Upper lobe of left lung (tissue), 4 donors: ENCODE measurements around the gene TTC34.
"Not testable (repeated sequence)": the region's sequence is repeated elsewhere in the genome, so short reads cannot be mapped to it uniquely, and the experiment has no call there.

Source experiments
- EP300 ChIP-seq, 4 donors: sonication (generic); formaldehyde crosslinking; IDR thresholded peaks; one replicate each; pipeline ENCODE4 v1.5.1; 2017; ENCODE audit warnings: antibody characterized with exemption in 4 of 4, control low read depth in 2 of 4
- POLR2A ChIP-seq, 4 donors: fragments of 450-650 bp; IDR thresholded peaks; one replicate each; pipeline ENCODE4 v1.5.1; 2016 to 2017; ENCODE audit warnings: antibody characterized with exemption in 4 of 4, mild to moderate bottlenecking in 2 of 4
- POLR2AphosphoS5 ChIP-seq, 2 donors: sonication (generic); formaldehyde crosslinking; IDR thresholded peaks; one replicate each; pipeline ENCODE4 v1.5.1; 2017; ENCODE audit warnings: antibody characterized with exemption in 2 of 2
- TF ChIP-seq, protein P1 (sequence below), 6 experiments: fragments of 450-650 bp in 4 of 6; fragments of 200-600 bp in 2 of 6; sonication (generic) in 2 of 6; IDR thresholded peaks; one replicate each; pipeline ENCODE4 v1.5.1; 2016 to 2019; ENCODE audit warnings: antibody characterized with exemption in 6 of 6

DNA sequence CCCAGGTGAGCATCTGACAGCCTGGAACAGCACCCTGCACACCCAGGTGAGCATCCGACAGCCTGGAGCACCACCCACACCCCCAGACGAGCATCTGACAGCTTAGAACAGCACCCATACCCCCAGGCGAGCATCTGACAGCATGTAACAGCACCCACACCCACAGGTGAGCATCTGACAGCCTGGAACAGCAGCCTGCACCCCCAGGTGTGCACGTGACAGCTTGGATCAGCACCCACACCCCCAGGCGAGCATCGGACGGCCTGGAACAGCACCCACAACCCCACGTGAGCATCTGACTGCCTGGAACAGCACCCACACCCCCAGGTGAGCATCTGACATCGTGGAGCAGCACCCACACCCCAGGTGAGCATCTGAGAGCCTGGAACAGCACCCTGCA, 116.6 kb downstream of the TTC34 start:
- TF ChIP-seq POLR2AphosphoS5, POLR2A, EP300 (IDR thresholded peaks at IDR 0.05): not testable (repeated sequence)
- TF ChIP-seq, protein P1, sequence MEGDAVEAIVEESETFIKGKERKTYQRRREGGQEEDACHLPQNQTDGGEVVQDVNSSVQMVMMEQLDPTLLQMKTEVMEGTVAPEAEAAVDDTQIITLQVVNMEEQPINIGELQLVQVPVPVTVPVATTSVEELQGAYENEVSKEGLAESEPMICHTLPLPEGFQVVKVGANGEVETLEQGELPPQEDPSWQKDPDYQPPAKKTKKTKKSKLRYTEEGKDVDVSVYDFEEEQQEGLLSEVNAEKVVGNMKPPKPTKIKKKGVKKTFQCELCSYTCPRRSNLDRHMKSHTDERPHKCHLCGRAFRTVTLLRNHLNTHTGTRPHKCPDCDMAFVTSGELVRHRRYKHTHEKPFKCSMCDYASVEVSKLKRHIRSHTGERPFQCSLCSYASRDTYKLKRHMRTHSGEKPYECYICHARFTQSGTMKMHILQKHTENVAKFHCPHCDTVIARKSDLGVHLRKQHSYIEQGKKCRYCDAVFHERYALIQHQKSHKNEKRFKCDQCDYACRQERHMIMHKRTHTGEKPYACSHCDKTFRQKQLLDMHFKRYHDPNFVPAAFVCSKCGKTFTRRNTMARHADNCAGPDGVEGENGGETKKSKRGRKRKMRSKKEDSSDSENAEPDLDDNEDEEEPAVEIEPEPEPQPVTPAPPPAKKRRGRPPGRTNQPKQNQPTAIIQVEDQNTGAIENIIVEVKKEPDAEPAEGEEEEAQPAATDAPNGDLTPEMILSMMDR (IDR thresholded peaks at IDR 0.05) = not testable (repeated sequence)
